SK-N-SH treated with all-trans-retinoic acid at 6 μM for 48 hours (cell line): ENCODE measurements around the gene GNAZ.

ENCODE experiments used
- ATAC-seq: fragments of 200-7000 bp; cut with Tn5 transposase; 3 replicates; pipeline ENCODE4 v1.9.1; 2020; ENCODE audit warnings: mild to moderate bottlenecking, moderate library complexity
- ARNTL ChIP-seq: fragments of 450-650 bp; formaldehyde crosslinking; IDR thresholded peaks from 2 replicates; pipeline ENCODE4 v1.5.0; 2020; ENCODE audit warnings: low read depth, mild to moderate bottlenecking, moderate library complexity, borderline replicate concordance
- BACH2 ChIP-seq: fragments of 250-450 bp; sonication (Bioruptor Pico); IDR thresholded peaks from 2 replicates; pipeline ENCODE4 v1.9.0; 2021; ENCODE audit warnings: mild to moderate bottlenecking, borderline replicate concordance
- CSDC2 ChIP-seq: fragments of 250-450 bp; sonication (Bioruptor Pico); IDR thresholded peaks from 2 replicates; pipeline ENCODE4 v1.5.0; 2020; ENCODE audit warnings: mild to moderate bottlenecking, moderate library complexity
- CSRNP3 ChIP-seq: fragments of 250-450 bp; sonication (Bioruptor Pico); IDR thresholded peaks from 2 replicates; pipeline ENCODE4 v1.5.1; 2021; ENCODE audit warnings: mild to moderate bottlenecking, moderate library complexity
- ESRRG ChIP-seq: fragments of 250-450 bp; sonication (Bioruptor Pico); IDR thresholded peaks from 2 replicates; pipeline ENCODE4 v1.6.1; 2021; ENCODE audit warnings: mild to moderate bottlenecking
- GLIS3 ChIP-seq: fragments of 250-450 bp; sonication (Bioruptor Pico); IDR thresholded peaks from 2 replicates; pipeline ENCODE4 v1.5.0; 2020; ENCODE audit warnings: mild to moderate bottlenecking, moderate library complexity
- ISL1 ChIP-seq: fragments of 250-450 bp; sonication (Bioruptor Pico); IDR thresholded peaks from 2 replicates; pipeline ENCODE4 v2.1.2; 2022; ENCODE audit warnings: mild to moderate bottlenecking, moderate library complexity
- OSR1 ChIP-seq: fragments of 250-450 bp; sonication (Bioruptor Pico); IDR thresholded peaks from 2 replicates; pipeline ENCODE4 v1.8.0; 2022; ENCODE audit warnings: moderate library complexity, mild to moderate bottlenecking, inconsistent platforms
- PATZ1 ChIP-seq: fragments of 250-450 bp; sonication (Bioruptor Pico); IDR thresholded peaks from 2 replicates; pipeline ENCODE4 v1.8.0; 2020; ENCODE audit warnings: mild to moderate bottlenecking, moderate library complexity, borderline replicate concordance
- POU6F1 ChIP-seq: fragments of 250-450 bp; sonication (Bioruptor Pico); IDR thresholded peaks from 2 replicates; pipeline ENCODE4 v1.8.0; 2021; ENCODE audit warnings: low read depth, mild to moderate bottlenecking, moderate library complexity, borderline replicate concordance
- RARB ChIP-seq: fragments of 250-450 bp; sonication (Bioruptor Pico); IDR thresholded peaks from 2 replicates; pipeline ENCODE4 v1.8.0; 2021; ENCODE audit warnings: mild to moderate bottlenecking, moderate library complexity
- SNAI2 ChIP-seq: fragments of 250-450 bp; sonication (Bioruptor Pico); IDR thresholded peaks from 2 replicates; pipeline ENCODE4 v1.5.0; 2020; ENCODE audit warnings: mild to moderate bottlenecking, moderate library complexity
- TOX ChIP-seq: fragments of 250-450 bp; sonication (Bioruptor Pico); IDR thresholded peaks from 2 replicates; pipeline ENCODE4 v1.8.0; 2021; ENCODE audit warnings: mild to moderate bottlenecking, moderate library complexity, borderline replicate concordance
- TSHZ2 ChIP-seq: fragments of 250-450 bp; sonication (Bioruptor Pico); IDR thresholded peaks from 2 replicates; pipeline ENCODE4 v1.5.0; 2020; ENCODE audit warnings: mild to moderate bottlenecking, moderate library complexity
- ZC3H10 ChIP-seq: fragments of 250-450 bp; sonication (Bioruptor Pico); IDR thresholded peaks from 2 replicates; pipeline ENCODE4 v1.5.1; 2021; ENCODE audit warnings: mild to moderate bottlenecking, moderate library complexity
- ZFP3 ChIP-seq: fragments of 250-450 bp; sonication (Bioruptor Pico); IDR thresholded peaks from 2 replicates; pipeline ENCODE4 v1.5.0; 2020; ENCODE audit warnings: mild to moderate bottlenecking, moderate library complexity
- ZFP30 ChIP-seq: fragments of 450-650 bp; formaldehyde crosslinking; IDR thresholded peaks from 2 replicates; pipeline ENCODE4 v1.5.0; 2022; ENCODE audit warnings: mild to moderate bottlenecking, moderate library complexity
- ZNF565 ChIP-seq: fragments of 450-650 bp; formaldehyde crosslinking; conservative IDR thresholded peaks from 2 replicates; pipeline ENCODE4 v1.5.0; 2020; ENCODE audit warnings: low read depth, mild to moderate bottlenecking, moderate library complexity
- ZNF70 ChIP-seq: fragments of 450-650 bp; formaldehyde crosslinking; IDR thresholded peaks from 2 replicates; pipeline ENCODE4 v1.5.0; 2020; ENCODE audit warnings: mild to moderate bottlenecking, moderate library complexity
- ZNF8 ChIP-seq: fragments of 450-650 bp; formaldehyde crosslinking; IDR thresholded peaks from 2 replicates; pipeline ENCODE4 v1.5.0; 2020; ENCODE audit warnings: mild to moderate bottlenecking, moderate library complexity

GNAZ gene

GRCh38 chr22:23067691-23068090 lies 2.6 kb upstream of the GNAZ start:
- TF ChIP-seq BACH2 = no peak
- no peak for ATAC-seq

- ATAC-seq = no peak
- no peak for TF ChIP-seq ESRRG (CRISPR knock-in tag)
- TF ChIP-seq PATZ1 = no peak
- TF ChIP-seq CSRNP3 (CRISPR knock-in tag) = no peak
- no peak for TF ChIP-seq ZNF8
- TF ChIP-seq OSR1 (CRISPR knock-in tag) = no peak
Observed at GRCh38 chr22:23068096-23068831, 2.1 kb upstream of the GNAZ start.

- no peak for ATAC-seq
- no peak for TF ChIP-seq ZC3H10 (CRISPR knock-in tag)
- TF ChIP-seq ISL1 (CRISPR knock-in tag) = no peak
- no peak for TF ChIP-seq GLIS3 (CRISPR knock-in tag)
- no peak for TF ChIP-seq TOX
- TF ChIP-seq CSDC2 (CRISPR knock-in tag) = no peak
- TF ChIP-seq POU6F1 (CRISPR knock-in tag) = no peak
- no peak for TF ChIP-seq TSHZ2 (CRISPR knock-in tag)
- no peak for TF ChIP-seq ZFP30
- TF ChIP-seq ZNF565 = no peak
- TF ChIP-seq RARB (CRISPR knock-in tag) = no peak
- no peak for TF ChIP-seq ZNF70 (CRISPR knock-in tag)
- TF ChIP-seq ZNF8 = no peak
- TF ChIP-seq OSR1 (CRISPR knock-in tag) = no peak
- TF ChIP-seq PATZ1 = no peak
- no peak for TF ChIP-seq CSRNP3 (CRISPR knock-in tag)
- no peak for TF ChIP-seq ESRRG (CRISPR knock-in tag)
- TF ChIP-seq ZFP3 (CRISPR knock-in tag) = no peak
- TF ChIP-seq ARNTL (CRISPR knock-in tag) = no peak
- TF ChIP-seq SNAI2 = no peak
Observed at GRCh38 chr22:23068832-23069385, 1.4 kb upstream of the GNAZ start.
